Fibroblast of lung (primary cell): ENCODE results near the gene LRMDA. TPM values are rescaled to one million over a fixed set of nuclear protein-coding genes. Genes with fewer than 3 reads are reported as not detected.

Source experiments
- DNase-seq, 2 donors: peaks; one replicate each; pipeline versions ENCODE4 v3.0.0 to v3.0.0-alpha.2; 2010; ENCODE audit warnings: low read depth in 2 of 2
- H2AFZ ChIP-seq: 2 replicates; pipeline ENCODE4 v1.5.1; 2012; ENCODE audit warnings: low read length, control low read depth, inconsistent platforms
- H3K27ac ChIP-seq: 2 replicates; pipeline ENCODE4 v1.5.1; 2011; ENCODE audit warnings: low read length, control low read depth; ENCODE audit not compliant: insufficient read depth
- H3K27me3 ChIP-seq: 2 replicates; pipeline ENCODE4 v1.5.1; 2011; ENCODE audit warnings: mild to moderate bottlenecking, low read length; ENCODE audit not compliant: control insufficient read depth, insufficient read depth
- H3K36me3 ChIP-seq: 2 replicates; pipeline ENCODE4 v1.5.1; 2011; ENCODE audit warnings: low read length; ENCODE audit not compliant: control insufficient read depth, insufficient read depth
- H3K4me1 ChIP-seq: 2 replicates; pipeline ENCODE4 v1.5.1; 2011; ENCODE audit warnings: low read length; ENCODE audit not compliant: control insufficient read depth, insufficient read depth; ENCODE audit errors: extremely low read depth
- H3K4me2 ChIP-seq: 2 replicates; pipeline ENCODE4 v1.5.1; 2011; ENCODE audit warnings: low read length, control low read depth; ENCODE audit not compliant: insufficient read depth; ENCODE audit errors: extremely low read depth
- H3K4me3 ChIP-seq, 4 experiments: fragments of 200-600 bp in 1 of 4; sonication (generic) in 1 of 4; replicated peaks in 1 of 4; 2 replicates each; pipeline ENCODE4 v1.5.1; 2011 to 2016; ENCODE audit warnings: low read length in 4 of 4, low read depth in 3 of 4, mild to moderate bottlenecking in 3 of 4, control low read depth in 2 of 4, inconsistent platforms in 1 of 4, mixed read lengths in 1 of 4; ENCODE audit not compliant: insufficient read depth in 1 of 4; ENCODE audit errors: control extremely low read depth in 1 of 4
- H3K79me2 ChIP-seq: 2 replicates; pipeline ENCODE4 v1.5.1; 2012; ENCODE audit warnings: mild to moderate bottlenecking, low read length, inconsistent platforms; ENCODE audit not compliant: control insufficient read depth, insufficient read depth
- H3K9ac ChIP-seq: 2 replicates; pipeline ENCODE4 v1.5.1; 2011; ENCODE audit warnings: mild to moderate bottlenecking, low read length, control low read depth; ENCODE audit not compliant: insufficient read depth
- H3K9me3 ChIP-seq: 2 replicates; pipeline ENCODE4 v1.5.1; 2012; ENCODE audit warnings: low read depth, low read length; ENCODE audit not compliant: control insufficient read depth, insufficient read depth
- H4K20me1 ChIP-seq: 2 replicates; pipeline ENCODE4 v1.5.1; 2011; ENCODE audit warnings: low read length; ENCODE audit not compliant: control insufficient read depth, insufficient read depth; ENCODE audit errors: extremely low read depth
- CTCF ChIP-seq, 2 donors: IDR thresholded peaks in 1 of 2; conservative IDR thresholded peaks in 1 of 2; 1 replicate in 1 of 2; 2 replicates in 1 of 2; pipeline ENCODE4 v1.5.1; 2011 to 2012; ENCODE audit warnings: low read length in 2 of 2, control low read depth in 1 of 2, inconsistent platforms in 1 of 2, low read depth in 1 of 2, mild to moderate bottlenecking in 1 of 2
- EZH2 ChIP-seq: IDR thresholded peaks from 2 replicates; pipeline ENCODE4 v1.5.1; 2012; ENCODE audit warnings: low read length, control low read depth, mild to moderate bottlenecking; ENCODE audit errors: missing control alignments
- polyA plus RNA-seq, 2 donors: library from polyadenylated mRNA; depleted of rRNA in 1 of 2; stranded (reverse) in 1 of 2; unstranded in 1 of 2; fragments of >200 nt; gene quantifications; 2 replicates each; pipeline ENCODE4 v1.2.1, GENCODE V29; 2011 to 2012; ENCODE audit warnings: missing spikeins in 1 of 2
- total RNA-seq: library from RNA; depleted of rRNA; stranded (reverse); fragments of >200 nt; gene quantifications from 2 replicates; pipeline ENCODE4 v1.2.1, GENCODE V29; 2014

LRMDA gene
- total and polyA plus RNA-seq, 2 donors (not counting 1 experiment from before 2014, with no cell fraction given) = 1.7 to 2.0 TPM

GRCh38 chr10:75926763-75927162 is 495.3 kb downstream of the LRMDA start:
- Histone ChIP-seq H3K79me2 (no peaks in the 10 kb centered on the region), H3K27ac (no peak overlapping the region)
- no peak for DNase-seq

GRCh38 chr10:75928231-75928630 is 496.8 kb downstream of the LRMDA start:
- Histone ChIP-seq H3K27ac (no peak overlapping the region), H3K4me1 (no peaks in the 10 kb centered on the region), H4K20me1 (no peaks in the 10 kb centered on the region), H3K9ac (no peak overlapping the region), H3K4me2 (no peak overlapping the region), H3K36me3 (no peaks in the 10 kb centered on the region), H3K79me2 (no peaks in the 10 kb centered on the region), H3K4me3 (no peak overlapping the region), H2AFZ (no peak overlapping the region), H3K9me3 (no peaks in the 10 kb centered on the region), H3K27me3 (peaks cover 6% of the 10 kb centered on the region)
- peak in 1 of 2 donors; percentile 52 for DNase-seq
- no peak for TF ChIP-seq EZH2
- TF ChIP-seq CTCF (conservative IDR thresholded peaks at IDR 0.05 in 1 of 2, IDR thresholded peaks at IDR 0.05 in 1 of 2; ENCODE audit: low read depth in 1 of 2, low read length in 2 of 2) = no peak

More at GRCh38 chr10:75926763-75927162, 495.3 kb downstream of the LRMDA start:
- H3K36me3 ChIP-seq = no peaks in the 10 kb centered on the region
- H3K27me3 ChIP-seq = peaks cover 6% of the 10 kb centered on the region
- no peaks in the 10 kb centered on the region for H3K4me1 ChIP-seq
- TF ChIP-seq CTCF (conservative IDR thresholded peaks at IDR 0.05 in 1 of 2, IDR thresholded peaks at IDR 0.05 in 1 of 2; ENCODE audit: low read depth in 1 of 2, low read length in 2 of 2) (no peak), EZH2 (no peak)
- H3K4me2 ChIP-seq = no peak overlapping the region
- H4K20me1 ChIP-seq = no peaks in the 10 kb centered on the region
- no peak overlapping the region for H3K4me3 ChIP-seq
- H3K9me3 ChIP-seq = no peaks in the 10 kb centered on the region
- H2AFZ ChIP-seq = no peak overlapping the region
- no peak overlapping the region for H3K9ac ChIP-seq

- no peaks in the 10 kb centered on the region for H4K20me1 ChIP-seq
- no peaks in the 10 kb centered on the region for H3K79me2 ChIP-seq
- no peak overlapping the region for H3K9ac ChIP-seq
- H3K4me1 ChIP-seq = no peaks in the 10 kb centered on the region
- no peak overlapping the region for H3K4me3 ChIP-seq
- no peak for DNase-seq
- no peak overlapping the region for H2AFZ ChIP-seq
- H3K27ac ChIP-seq = no peak overlapping the region
- peaks cover 10% of the 10 kb centered on the region for H3K27me3 ChIP-seq
- TF ChIP-seq CTCF (conservative IDR thresholded peaks at IDR 0.05 in 1 of 2, IDR thresholded peaks at IDR 0.05 in 1 of 2; ENCODE audit: low read depth in 1 of 2, low read length in 2 of 2) = no peak
- TF ChIP-seq EZH2 = no peak
- no peaks in the 10 kb centered on the region for H3K9me3 ChIP-seq
- H3K4me2 ChIP-seq = no peak overlapping the region
- H3K36me3 ChIP-seq = no peaks in the 10 kb centered on the region
These were observed 498.3 kb downstream of the LRMDA start for GRCh38 chr10:75929630-75930161.
